T47D (cell line): ENCODE measurements around the gene KRT78.
"Not testable (repeated sequence)": the region's sequence is repeated elsewhere in the genome, so short reads cannot be mapped to it uniquely, and the experiment has no call there.

Experiments used
- DNase-seq, 2 experiments: peaks; one replicate each; pipeline versions ENCODE4 v3.0.0 to v3.0.0-alpha.2; 2011 to 2012; ENCODE audit warnings: low read depth in 1 of 2, low spot score in 1 of 2
- JUND ChIP-seq: IDR thresholded peaks from 2 replicates; pipeline ENCODE4 v1.6.1; 2012; ENCODE audit warnings: low read depth
- in situ Hi-C: cut with HindIII; loops from 2 replicates; pipeline ENCODE4 v1.10.0; 2016; ENCODE audit warnings: low sequenced_read_pairs, low pct_unique_long_range_greater_than_20kb

KRT78 gene

DNA sequence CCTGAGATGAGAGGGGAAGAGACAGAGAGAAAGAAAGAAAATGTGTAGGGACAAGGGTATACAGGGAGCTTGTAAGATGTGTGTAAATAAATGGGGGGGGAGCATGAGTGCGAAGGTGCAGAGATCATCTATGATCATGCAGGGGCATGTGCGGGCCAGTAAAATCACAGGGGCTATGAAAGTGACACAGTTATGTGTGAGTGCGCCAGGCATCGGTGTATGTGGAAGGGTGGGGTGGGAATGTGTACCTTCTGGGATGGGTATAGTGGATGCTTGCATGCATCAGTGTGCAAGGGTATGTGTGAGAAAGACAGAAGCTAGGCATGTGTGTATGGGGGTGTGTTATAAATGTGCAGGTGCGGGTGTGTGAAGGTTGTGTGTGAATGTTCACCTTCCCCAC lies 18.4 kb upstream of the KRT78 start:
- no peak for TF ChIP-seq JUND
- in situ Hi-C loops = no loop called here
- no peak for DNase-seq

DNA sequence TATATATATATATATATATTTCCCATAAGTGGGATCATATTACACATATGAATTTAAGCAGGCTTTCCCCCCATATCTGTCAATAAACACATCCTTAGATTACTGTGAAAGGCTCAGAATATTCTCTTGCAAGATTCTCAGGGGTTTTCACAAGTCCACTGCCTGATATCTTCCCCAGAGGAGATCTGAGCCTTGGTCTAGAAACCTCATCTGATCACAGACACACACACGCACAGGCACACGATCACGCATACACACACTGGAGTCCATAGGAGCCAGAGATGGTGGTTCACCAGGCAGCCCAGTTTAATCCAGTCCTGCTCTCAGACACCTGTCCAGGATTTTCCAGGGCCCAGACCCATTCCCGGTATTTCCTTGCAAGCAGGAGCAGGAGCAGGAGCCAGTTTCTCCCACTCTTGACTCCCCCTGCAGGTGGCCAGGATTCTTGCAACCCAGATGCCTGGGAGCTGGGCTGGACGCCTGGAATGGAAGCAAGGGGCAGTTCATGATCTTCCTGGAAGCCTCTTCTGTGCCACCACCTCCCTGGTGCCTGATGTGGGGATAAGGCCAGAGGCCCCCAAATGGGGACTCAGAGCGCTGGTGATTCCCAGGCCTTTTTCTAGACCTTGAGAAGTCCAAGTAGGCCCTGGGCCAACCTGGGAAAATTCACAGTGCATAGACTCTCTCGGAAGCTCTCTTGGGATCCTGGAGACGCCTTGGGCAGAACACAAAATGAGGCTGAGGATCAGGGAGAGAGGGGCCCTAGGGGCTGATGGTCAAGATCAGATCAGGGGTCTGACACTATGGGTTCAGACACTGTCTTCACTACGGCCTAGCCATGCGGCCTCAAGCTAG lies 16.5 kb upstream of the KRT78 start:
- peak; percentile 88 to 93 for DNase-seq
- in situ Hi-C loops = no loop called here
- no peak for TF ChIP-seq JUND

- no peak for TF ChIP-seq JUND
- in situ Hi-C loops = no loop called here
- DNase-seq = peak in 1 of 2 experiments; percentile 45
Measured at GRCh38 chr12:52862023-52862422, 13.2 kb upstream of the KRT78 start.

DNA sequence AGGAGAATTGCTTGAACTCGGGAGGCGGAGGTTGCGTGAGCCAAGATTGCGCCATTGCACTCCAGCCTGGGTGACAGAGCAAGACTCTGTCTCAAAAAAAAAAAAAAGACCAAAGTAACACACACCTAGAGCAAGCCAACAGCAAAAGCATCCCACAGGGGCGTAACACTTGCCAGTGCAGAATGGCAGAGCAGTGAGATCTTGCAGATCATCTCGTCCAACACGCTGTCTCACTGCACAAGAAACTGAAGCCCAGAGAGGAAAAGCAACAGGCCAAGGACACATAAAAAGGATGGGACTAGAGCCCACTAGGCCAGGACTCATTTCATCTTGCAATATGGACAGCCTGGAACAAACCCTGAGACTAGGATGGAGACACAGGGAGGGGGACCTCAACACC lies 12.7 kb upstream of the KRT78 start:
- no peak for DNase-seq
- TF ChIP-seq JUND = no peak
- in situ Hi-C loops = no loop called here

DNA sequence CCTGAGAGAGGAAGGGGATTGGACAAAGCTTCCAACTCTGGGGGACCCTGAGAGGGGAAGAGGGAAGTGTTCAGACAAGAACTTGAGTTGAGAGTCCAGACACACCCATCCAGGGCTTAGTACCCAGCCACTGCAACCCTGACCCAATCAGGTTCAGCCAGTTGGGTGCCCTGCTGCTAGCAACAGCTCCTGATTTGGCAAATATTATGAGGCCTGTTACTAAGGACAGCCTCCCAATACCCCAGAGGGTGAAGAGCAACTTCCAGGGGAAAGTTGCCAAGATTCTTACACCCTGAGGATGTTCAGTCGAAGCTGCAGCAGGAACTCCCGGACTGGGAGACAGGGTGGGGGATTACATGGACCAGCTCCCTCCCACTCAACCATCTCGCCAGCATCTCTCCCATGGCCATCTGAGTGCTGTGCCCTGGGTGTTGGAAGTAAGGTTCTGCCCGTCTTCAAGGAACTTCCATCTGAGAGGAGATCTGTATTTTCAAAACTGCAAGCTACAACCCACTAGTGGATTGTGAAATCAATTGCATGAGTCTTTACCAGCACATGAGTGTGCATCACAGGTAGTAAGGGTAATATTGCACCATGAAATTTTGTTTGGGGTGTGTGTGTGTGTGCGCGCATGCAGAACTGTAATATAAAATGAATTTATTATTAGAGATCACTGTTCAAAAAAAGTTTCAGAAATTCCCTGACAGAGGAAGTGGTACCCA lies 11.5 kb upstream of the KRT78 start:
- no peak for TF ChIP-seq JUND
- in situ Hi-C loops = no loop called here
- peak; percentile 90 to 95 for DNase-seq

DNA sequence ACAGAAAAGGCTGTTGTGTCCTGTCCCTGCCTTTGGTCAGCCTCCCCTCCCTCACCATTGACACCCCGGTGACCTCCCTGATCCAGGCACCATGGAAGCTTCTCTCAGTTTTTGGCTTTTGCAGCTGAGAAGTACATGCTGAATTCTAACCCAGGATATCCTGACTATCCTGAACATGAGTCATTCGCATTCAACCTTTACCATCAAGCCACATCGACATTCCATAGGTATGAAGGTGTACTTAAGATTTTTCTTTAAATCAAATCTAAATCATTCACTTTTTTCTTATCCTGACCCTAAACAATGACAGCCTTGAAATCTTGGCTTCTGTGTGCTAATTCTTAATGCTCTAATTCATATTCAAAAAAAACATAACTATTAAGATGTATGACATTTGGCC lies 8.7 kb upstream of the KRT78 start:
- no peak for DNase-seq
- in situ Hi-C loops = no loop called here
- no peak for TF ChIP-seq JUND

DNA sequence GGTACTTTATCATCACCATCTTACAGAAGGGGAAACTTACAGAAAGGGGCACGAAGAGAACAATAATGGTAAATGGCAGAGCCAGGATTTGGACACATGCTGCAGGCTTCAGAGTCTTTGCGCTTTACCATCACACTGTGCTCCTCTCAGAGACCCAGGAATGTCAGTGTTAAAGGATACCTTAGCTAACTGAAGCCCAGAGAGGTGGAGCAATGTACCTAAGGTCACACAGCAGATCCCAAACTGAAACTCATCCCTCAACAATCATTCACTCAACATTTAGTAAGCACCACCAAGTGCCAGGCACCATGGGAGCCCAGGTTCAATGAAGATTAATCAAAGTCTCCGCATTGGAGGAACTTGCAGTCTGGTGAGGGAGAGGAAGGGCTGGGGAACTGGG lies 8.0 kb upstream of the KRT78 start:
- in situ Hi-C loops = no loop called here
- DNase-seq = no peak
- TF ChIP-seq JUND = no peak

- in situ Hi-C loops, DNase-seq: not testable (repeated sequence)
Measured at GRCh38 chr12:52856077-52856476, 7.3 kb upstream of the KRT78 start.

DNA sequence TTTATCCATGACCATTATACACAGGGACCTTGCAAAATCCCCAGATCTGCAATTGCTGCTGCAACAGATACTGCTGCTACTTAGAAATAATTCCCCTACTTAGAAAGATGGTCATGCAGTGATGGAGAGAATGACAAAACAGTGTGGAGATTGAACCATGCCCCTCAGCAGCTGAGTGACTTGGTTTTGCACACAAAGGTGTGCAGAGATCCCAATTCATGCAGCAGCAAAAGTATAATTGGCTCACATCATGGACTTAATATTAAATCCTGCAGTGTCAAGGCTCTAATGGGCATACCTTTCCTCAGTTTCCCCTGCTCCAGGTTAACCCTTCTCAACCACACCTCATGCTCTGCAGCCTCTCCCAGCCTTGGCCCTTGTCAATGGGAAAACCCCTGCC lies 3.0 kb upstream of the KRT78 start:
- TF ChIP-seq JUND = no peak
- in situ Hi-C loops = no loop called here
- no peak for DNase-seq

GRCh38 chr12:52850681-52851080 lies 1.9 kb upstream of the KRT78 start:
- TF ChIP-seq JUND = no peak
- no peak for DNase-seq
- in situ Hi-C loops = no loop called here

GRCh38 chr12:52849511-52849910 lies 717 bp upstream of the KRT78 start:
- DNase-seq = no peak
- no peak for TF ChIP-seq JUND
- in situ Hi-C loops = no loop called here

DNA sequence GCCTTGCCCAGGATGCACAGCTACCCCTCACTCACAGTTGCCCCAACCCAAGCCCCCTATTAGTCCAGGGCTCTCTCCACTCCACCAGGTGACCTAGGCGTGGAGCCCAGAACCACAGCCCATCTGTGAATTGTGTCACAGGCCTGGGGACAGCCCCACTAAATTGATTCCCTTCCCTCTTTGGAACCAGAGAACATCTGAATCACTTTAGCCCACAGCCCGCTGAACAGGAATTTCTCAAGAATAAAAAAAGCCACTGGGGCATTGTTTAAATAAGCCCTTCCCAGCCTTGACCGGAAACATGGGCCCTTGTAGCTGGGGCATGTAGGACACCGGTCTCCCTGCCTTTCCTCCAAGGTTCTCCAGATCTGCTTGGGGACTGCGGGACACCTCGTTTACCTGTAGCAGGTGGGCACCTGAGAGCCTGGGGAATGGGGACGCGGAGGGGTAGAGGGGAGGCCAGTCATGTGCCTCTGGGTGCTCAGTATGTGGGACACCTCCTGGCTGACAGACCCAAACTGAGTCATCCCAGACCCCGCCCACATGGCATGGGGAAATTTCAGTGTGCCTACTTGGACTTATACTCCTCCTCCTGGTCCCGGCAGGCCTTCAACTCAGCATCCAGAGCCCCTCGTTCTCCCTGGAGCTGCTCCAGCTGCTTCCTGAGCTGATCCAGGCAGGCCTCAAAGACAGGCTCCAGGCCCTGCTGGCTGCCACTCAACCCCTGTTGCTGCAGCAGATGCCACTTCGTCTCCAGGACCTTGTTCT lies 1.3 kb downstream of the KRT78 start:
- no peak for TF ChIP-seq JUND
- no peak for DNase-seq
- in situ Hi-C loops = no loop called here

GRCh38 chr12:52846356-52846970 lies 2.3 kb downstream of the KRT78 start:
- no peak for TF ChIP-seq JUND
- DNase-seq = no peak
- in situ Hi-C loops = no loop called here
